GM12801 (cell line): ENCODE results near the gene CTU2.

Experiments used
- TF ChIP-seq, protein P1 (sequence below): IDR thresholded peaks from one replicate; pipeline ENCODE4 v1.5.1; 2011; ENCODE audit warnings: control low read depth; ENCODE audit not compliant: insufficient read length; ENCODE audit errors: extremely low read depth

The CTU2 gene

DNA sequence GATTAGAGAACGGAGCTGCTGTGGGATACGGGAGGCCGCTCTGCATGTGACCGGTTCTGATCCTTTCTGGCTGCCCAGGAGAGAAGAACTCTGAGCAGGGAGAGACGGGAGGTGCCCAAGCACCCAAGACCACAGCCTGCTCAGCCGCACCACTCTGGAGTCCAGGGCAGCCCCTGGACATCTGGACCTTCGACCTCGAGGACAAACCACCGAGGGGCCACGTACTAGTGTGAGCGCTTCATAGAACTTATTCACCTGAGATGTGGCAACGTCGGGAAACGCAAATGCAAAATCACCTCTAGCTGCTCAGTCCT lies 6.0 kb upstream of the CTU2 start:
- TF ChIP-seq, protein P1, sequence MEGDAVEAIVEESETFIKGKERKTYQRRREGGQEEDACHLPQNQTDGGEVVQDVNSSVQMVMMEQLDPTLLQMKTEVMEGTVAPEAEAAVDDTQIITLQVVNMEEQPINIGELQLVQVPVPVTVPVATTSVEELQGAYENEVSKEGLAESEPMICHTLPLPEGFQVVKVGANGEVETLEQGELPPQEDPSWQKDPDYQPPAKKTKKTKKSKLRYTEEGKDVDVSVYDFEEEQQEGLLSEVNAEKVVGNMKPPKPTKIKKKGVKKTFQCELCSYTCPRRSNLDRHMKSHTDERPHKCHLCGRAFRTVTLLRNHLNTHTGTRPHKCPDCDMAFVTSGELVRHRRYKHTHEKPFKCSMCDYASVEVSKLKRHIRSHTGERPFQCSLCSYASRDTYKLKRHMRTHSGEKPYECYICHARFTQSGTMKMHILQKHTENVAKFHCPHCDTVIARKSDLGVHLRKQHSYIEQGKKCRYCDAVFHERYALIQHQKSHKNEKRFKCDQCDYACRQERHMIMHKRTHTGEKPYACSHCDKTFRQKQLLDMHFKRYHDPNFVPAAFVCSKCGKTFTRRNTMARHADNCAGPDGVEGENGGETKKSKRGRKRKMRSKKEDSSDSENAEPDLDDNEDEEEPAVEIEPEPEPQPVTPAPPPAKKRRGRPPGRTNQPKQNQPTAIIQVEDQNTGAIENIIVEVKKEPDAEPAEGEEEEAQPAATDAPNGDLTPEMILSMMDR, result no peak

DNA sequence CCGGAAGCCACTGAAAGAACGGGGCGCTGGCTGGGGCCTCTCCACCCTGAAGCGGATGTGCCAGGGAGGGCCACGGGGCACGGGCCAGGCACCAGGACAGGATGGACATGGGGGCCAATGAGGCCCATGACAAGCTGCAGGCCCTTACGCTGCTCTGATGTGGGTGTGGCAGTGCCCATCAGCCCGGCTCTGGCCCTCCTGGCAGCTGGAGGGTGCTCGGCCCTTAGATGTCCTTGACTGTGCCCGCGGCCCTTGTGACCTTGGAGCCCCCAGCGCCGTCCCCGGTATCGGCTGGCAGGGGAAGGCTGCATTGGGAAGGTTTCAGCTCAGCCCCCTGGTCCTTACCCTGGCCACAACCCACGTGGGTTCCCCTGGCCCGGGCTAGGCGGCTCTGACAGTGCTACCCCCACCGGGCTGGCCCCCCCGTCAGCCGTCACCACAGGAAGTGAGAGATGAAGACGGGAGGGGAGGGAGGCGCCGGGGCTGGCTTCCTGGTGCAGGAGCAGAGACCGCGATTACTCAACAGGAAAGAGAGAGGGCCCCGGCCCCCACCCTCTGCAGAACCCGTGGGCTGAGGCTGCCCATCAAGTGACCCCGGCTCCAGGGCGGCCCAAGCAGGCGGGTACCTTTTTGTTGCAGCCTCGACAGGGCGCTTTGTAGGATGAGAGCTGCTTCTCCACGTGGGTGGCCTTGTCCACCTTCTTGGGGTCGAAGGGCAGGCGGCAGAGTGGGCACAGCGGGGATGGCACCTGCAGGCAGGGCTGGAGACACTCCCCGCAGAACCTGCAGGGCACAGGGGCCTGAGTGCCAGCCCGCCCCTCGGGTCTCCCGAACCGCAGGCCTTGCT lies 5.4 kb upstream of the CTU2 start:
- TF ChIP-seq, protein P1, result no peak

DNA sequence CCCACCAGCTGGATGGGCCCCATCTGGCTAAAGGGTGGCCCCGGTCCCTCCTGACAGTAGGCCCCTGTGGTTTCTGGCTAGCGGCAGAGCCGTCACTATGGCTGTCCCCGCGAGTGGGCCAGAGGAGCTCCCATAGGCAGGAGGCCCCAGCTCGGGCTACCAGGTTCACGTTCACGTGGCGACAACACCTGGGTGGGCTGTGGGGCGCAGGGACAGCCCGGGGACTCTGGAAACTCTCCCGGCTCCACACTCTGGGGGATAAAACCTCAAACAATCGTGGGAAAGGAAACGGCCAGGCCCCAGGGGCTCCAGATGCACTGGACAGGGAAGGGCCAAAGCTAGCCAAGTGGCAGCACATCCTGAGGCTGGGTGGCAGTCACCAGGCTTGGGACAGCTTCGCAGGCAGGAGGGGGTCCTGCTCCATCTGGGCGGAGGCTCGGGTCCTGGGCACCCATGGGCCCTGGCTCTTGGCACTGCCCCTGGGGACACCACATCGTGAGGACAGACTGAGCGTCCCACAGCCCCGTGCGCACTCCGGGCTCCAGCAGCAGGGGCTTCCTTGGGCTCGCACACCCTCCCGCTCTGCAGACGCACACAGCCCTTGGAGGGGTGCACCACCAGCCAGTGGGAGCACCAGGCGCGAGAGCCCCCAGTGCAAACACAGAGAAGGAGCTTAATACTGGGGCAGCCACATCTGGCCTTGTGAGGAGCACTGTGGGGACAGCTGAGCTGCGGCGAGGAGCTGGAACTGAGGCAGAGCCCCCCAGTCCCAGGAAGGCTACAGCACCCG lies 4.5 kb upstream of the CTU2 start:
- TF ChIP-seq, protein P1, result no peak

DNA sequence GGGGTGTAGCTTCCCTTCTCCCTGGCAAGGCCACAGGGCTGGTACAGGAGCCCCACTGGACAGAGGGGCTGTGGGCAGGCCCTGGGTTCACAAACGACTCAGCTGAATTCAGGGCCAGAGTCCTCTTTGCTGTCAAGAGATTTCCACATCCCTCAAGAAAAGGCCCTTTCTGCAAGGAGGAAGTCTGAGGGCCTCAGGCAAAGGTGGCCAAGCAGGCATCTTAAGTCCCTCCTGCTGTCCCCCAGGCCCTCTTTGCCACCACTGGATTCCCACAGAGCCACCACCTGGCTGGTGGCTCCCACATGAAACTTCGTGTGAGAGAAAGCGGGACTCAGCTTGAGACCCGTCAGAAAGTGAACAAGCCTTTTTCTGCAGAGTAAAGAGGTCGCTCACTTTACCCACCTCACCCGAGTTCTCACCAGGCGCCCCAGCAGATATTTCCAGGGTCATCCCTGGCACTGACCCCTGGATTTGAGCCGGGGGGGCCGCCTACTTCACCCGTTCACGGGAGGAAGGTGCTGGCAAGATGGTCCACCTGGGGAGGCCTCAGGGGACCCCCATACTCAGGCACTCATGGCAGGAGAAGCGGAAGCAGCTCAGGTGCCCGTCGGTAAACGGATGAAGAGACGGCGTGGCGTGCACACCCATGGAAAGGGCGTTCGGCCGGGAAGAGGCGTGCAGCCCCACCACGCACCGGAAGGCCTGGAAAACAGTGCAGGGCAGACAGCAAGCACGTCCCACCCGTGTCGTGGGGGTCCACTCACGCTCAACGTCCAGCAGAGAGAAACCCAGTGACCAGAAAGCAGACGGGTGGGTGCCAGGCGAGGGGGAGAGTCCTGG lies 3.7 kb upstream of the CTU2 start:
- TF ChIP-seq, protein P1, result no peak

DNA sequence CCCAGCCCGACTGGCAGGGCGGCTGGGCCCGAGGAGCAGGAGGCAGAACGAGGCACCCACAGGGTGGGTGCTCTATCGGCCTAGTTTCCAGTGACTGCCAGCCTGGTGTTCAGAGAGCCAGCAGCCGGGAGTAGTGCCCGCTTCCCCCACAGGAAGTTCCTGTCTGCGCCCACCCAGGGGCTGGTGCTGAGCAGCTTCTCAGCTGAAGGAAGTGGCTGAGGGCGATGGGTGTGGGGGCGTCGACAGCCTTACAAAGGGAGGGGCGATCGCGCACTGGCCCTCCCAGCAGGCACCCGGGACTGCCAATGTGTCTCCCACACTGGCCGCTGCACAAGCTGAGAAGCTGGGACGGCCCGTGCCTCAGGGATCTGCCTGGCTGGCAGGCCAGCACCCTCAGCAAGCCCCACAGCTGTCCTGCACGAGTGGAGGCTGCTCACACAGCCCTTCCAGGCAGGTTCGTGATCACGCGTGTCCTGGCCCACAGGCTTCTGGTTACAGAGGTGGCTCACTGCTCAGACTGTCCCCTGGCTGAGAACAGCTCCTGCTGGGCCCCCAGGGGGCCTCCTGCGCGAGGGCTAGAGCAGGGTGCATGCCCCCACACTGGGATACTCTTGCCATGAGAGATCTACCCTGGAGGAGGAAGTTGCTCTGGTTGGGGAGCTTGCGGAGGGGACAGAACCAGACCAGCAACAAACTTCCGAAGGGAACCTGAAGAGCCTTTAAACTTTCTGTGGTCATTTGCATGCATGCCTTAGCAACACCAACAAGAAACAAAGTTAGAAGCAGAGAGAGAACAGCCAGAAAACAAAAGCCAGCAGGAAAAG lies 2.6 kb upstream of the CTU2 start:
- TF ChIP-seq, protein P1, result no peak

DNA sequence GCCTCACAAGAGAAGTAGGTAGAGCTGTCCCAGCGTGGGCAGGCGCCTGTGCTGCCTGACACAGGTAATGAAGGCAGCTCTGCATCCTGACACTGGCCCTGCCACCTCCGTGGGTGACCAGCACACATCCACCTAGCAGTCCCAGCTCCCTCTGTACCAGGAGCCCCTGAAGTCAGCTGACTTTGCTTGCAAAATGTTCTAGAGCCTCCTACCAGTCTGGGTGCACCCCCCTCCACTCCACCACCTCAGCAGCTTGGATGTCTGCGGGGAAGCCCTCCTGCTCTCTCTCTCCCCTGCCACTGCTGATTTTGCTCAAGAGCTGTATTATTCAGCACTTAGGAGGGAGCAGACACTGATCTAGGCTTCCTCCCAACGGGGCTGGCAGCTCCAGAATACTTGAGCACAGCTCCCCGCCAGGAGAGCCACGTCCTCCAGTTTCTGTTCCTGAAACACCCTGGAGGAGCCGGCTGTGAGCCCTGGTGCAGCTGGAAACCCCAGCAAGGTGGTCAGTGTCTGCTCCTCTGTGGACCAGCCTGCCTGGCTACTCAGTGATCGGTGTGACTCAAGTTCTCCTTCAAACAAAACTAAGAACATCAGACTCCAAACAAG lies 1.1 kb upstream of the CTU2 start:
- TF ChIP-seq, protein P1, result no peak
